Astrocyte (in vitro differentiated cells and primary cell): ENCODE data around the gene USP6NL. TPM values are rescaled to one million over a fixed set of nuclear protein-coding genes. Genes with fewer than 3 reads are reported as not detected.
A peak's percentile ranks its signal among the peaks of the same experiment; 100 is the strongest.

ENCODE experiments used
- DNase-seq: peaks from one replicate; pipeline ENCODE4 v3.0.0-alpha.2; 2010; ENCODE audit warnings: low read depth
- FAIRE-seq: peaks from 2 replicates; lab custom pipeline; 2011; peaks lifted over from hg19 to GRCh38; lab: Jason Lieb, UNC
- H2AFZ ChIP-seq: 2 replicates; pipeline ENCODE4 v1.6.0; 2012; ENCODE audit warnings: low read depth, low read length, inconsistent platforms
- H3K27ac ChIP-seq: 2 replicates; pipeline ENCODE4 v1.5.1; 2011; ENCODE audit warnings: low read depth, low read length, inconsistent platforms
- H3K27me3 ChIP-seq: 2 replicates; pipeline ENCODE4 v1.6.0; 2011; ENCODE audit warnings: low read length, inconsistent platforms; ENCODE audit not compliant: insufficient read depth
- H3K36me3 ChIP-seq: 2 replicates; pipeline ENCODE4 v1.5.1; 2011; ENCODE audit warnings: low read length, inconsistent platforms; ENCODE audit not compliant: insufficient read depth
- H3K4me1 ChIP-seq: 2 replicates; pipeline ENCODE4 v1.5.1; 2011; ENCODE audit warnings: low read length, inconsistent platforms; ENCODE audit not compliant: insufficient read depth
- H3K4me2 ChIP-seq: 2 replicates; pipeline ENCODE4 v1.6.0; 2012; ENCODE audit warnings: low read length, inconsistent platforms
- H3K4me3 ChIP-seq: 2 replicates; pipeline ENCODE4 v1.5.1; 2011; ENCODE audit warnings: low read depth, mild to moderate bottlenecking, low read length, inconsistent platforms; ENCODE audit not compliant: insufficient read depth
- H3K79me2 ChIP-seq: 2 replicates; pipeline ENCODE4 v1.6.0; 2012; ENCODE audit warnings: mild to moderate bottlenecking, low read length, inconsistent platforms; ENCODE audit not compliant: insufficient read depth
- H3K9ac ChIP-seq: 2 replicates; pipeline ENCODE4 v1.6.0; 2012; ENCODE audit warnings: mild to moderate bottlenecking, low read length, inconsistent platforms
- H3K9me3 ChIP-seq: 2 replicates; pipeline ENCODE4 v1.5.1; 2012; ENCODE audit warnings: low read depth, mild to moderate bottlenecking, low read length, inconsistent platforms; ENCODE audit not compliant: insufficient read depth
- H4K20me1 ChIP-seq: 2 replicates; pipeline ENCODE4 v1.6.0; 2012; ENCODE audit warnings: low read length, inconsistent platforms; ENCODE audit not compliant: insufficient read depth
- H3K27ac Mint-ChIP-seq: one replicate; pipeline ENCODE4 v1.8.0; 2021; ENCODE audit warnings: mild to moderate bottlenecking, mixed read lengths; ENCODE audit not compliant: unreplicated experiment
- H3K27me3 Mint-ChIP-seq: one replicate; pipeline ENCODE4 v1.8.0; 2021; ENCODE audit warnings: low read depth, mixed read lengths; ENCODE audit not compliant: unreplicated experiment
- H3K36me3 Mint-ChIP-seq: one replicate; pipeline ENCODE4 v1.8.0; 2021; ENCODE audit warnings: low read depth, mixed read lengths; ENCODE audit not compliant: unreplicated experiment
- H3K4me1 Mint-ChIP-seq: one replicate; pipeline ENCODE4 v1.8.0; 2021; ENCODE audit warnings: low read depth, mixed read lengths; ENCODE audit not compliant: unreplicated experiment
- H3K4me3 Mint-ChIP-seq: one replicate; pipeline ENCODE4 v1.8.0; 2021; ENCODE audit warnings: mild to moderate bottlenecking, moderate library complexity, mixed read lengths; ENCODE audit not compliant: unreplicated experiment
- H3K9me3 Mint-ChIP-seq: one replicate; pipeline ENCODE4 v1.8.0; 2021; ENCODE audit warnings: mild to moderate bottlenecking, mixed read lengths; ENCODE audit not compliant: unreplicated experiment
- CTCF ChIP-seq: IDR thresholded peaks from 2 replicates; pipeline ENCODE4 v1.5.1; 2011; ENCODE audit warnings: low read depth, mild to moderate bottlenecking, inconsistent platforms, low read length, moderate library complexity; ENCODE audit not compliant: insufficient read depth
- EZH2 ChIP-seq: IDR thresholded peaks from 2 replicates; pipeline ENCODE4 v1.6.1; 2012; ENCODE audit warnings: mild to moderate bottlenecking, low read length, inconsistent platforms; ENCODE audit not compliant: insufficient read depth
- total RNA-seq: library from RNA; stranded (reverse); gene quantifications from 2 replicates; pipeline ENCODE4 v1.2.1, GENCODE V29; 2021

USP6NL gene
- total RNA-seq, 1 donor from 2014 or later: 16.6 TPM

GRCh38 chr10:11602358-11602757, 9.1 kb downstream of the USP6NL start:
- DNase-seq: no peak
- Histone ChIP-seq H3K4me2 (peak overlapping the region; percentile 22), H3K27me3 (no peaks in the 10 kb centered on the region), H3K36me3 (no peaks in the 10 kb centered on the region), H3K4me3 (no peak overlapping the region), H4K20me1 (peaks cover 47% of the 10 kb centered on the region), H3K27ac (no peak overlapping the region), H3K9me3 (no peaks in the 10 kb centered on the region), H3K9ac (no peak overlapping the region), H2AFZ (no peak overlapping the region), H3K79me2 (peaks cover 93% of the 10 kb centered on the region), H3K4me1 (peaks cover 8% of the 10 kb centered on the region)
- Mint-ChIP-seq H3K36me3 (no peaks in the 10 kb centered on the region), H3K27me3 (no peaks in the 10 kb centered on the region), H3K4me3 (no peak overlapping the region), H3K27ac (no peak overlapping the region), H3K9me3 (peaks cover 2% of the 10 kb centered on the region), H3K4me1 (peaks cover 8% of the 10 kb centered on the region)
- TF ChIP-seq EZH2 (no peak), CTCF (no peak)
- no peak for FAIRE-seq

- Histone ChIP-seq H3K9me3 (no peaks in the 10 kb centered on the region), H4K20me1 (peaks cover 50% of the 10 kb centered on the region), H3K79me2 (peaks cover 88% of the 10 kb centered on the region), H3K27me3 (no peaks in the 10 kb centered on the region), H3K9ac (no peak overlapping the region), H2AFZ (no peak overlapping the region), H3K36me3 (no peaks in the 10 kb centered on the region), H3K4me1 (peaks cover 8% of the 10 kb centered on the region), H3K27ac (no peak overlapping the region), H3K4me2 (no peak overlapping the region), H3K4me3 (no peak overlapping the region)
- TF ChIP-seq CTCF (no peak), EZH2 (no peak)
- Mint-ChIP-seq H3K4me3 (no peak overlapping the region), H3K4me1 (peaks cover 8% of the 10 kb centered on the region), H3K27me3 (no peaks in the 10 kb centered on the region), H3K9me3 (peaks cover 2% of the 10 kb centered on the region), H3K27ac (no peak overlapping the region), H3K36me3 (no peaks in the 10 kb centered on the region)
- DNase-seq (no peak), FAIRE-seq (no peak)
Measured at GRCh38 chr10:11601670-11602069, 9.8 kb downstream of the USP6NL start.

- Mint-ChIP-seq H3K4me1 (peaks cover 12% of the 10 kb centered on the region), H3K4me3 (no peak overlapping the region), H3K27me3 (no peaks in the 10 kb centered on the region), H3K27ac (no peak overlapping the region), H3K9me3 (peaks cover 2% of the 10 kb centered on the region), H3K36me3 (no peaks in the 10 kb centered on the region)
- H3K79me2 ChIP-seq: peaks cover 74% of the 10 kb centered on the region
- no peak overlapping the region for H3K9ac ChIP-seq
- no peak overlapping the region for H3K4me2 ChIP-seq
- H3K4me1 ChIP-seq: peaks cover 8% of the 10 kb centered on the region
- H4K20me1 ChIP-seq: peaks cover 40% of the 10 kb centered on the region
- H3K27me3 ChIP-seq: no peaks in the 10 kb centered on the region
- H3K27ac ChIP-seq: no peak overlapping the region
- H2AFZ ChIP-seq: no peak overlapping the region
- H3K36me3 ChIP-seq: no peaks in the 10 kb centered on the region
- TF ChIP-seq EZH2: no peak
- TF ChIP-seq CTCF: no peak
- H3K4me3 ChIP-seq: no peak overlapping the region
- FAIRE-seq: no peak
- H3K9me3 ChIP-seq: no peaks in the 10 kb centered on the region
- DNase-seq: no peak
Measured at GRCh38 chr10:11600280-11600679, 11.2 kb downstream of the USP6NL start.
